Stimulated activated CD4-positive, alpha-beta T cell treated with anti-CD3 and anti-CD28 coated beads, TNF-alpha, amount 100 ng/mL, for 48 hours (primary cell): ENCODE results near the gene RELT.

Experiments
- DNase-seq, 3 donors: peaks; one replicate each; pipeline ENCODE4 v3.0.0-alpha.2; 2020; ENCODE audit warnings: low read depth in 3 of 3

RELT gene

GRCh38 chr11:73404506-73405145 lies 28.4 kb downstream of the RELT start:
- no peak for DNase-seq

- no peak for DNase-seq
Measured at GRCh38 chr11:73405146-73405510, 28.9 kb downstream of the RELT start.

- DNase-seq: no peak
Measured at GRCh38 chr11:73406131-73406530, 29.9 kb downstream of the RELT start.

- DNase-seq: no peak
Measured at GRCh38 chr11:73406619-73407018, 30.4 kb downstream of the RELT start.

- no peak for DNase-seq
Measured at GRCh38 chr11:73409431-73409830, 33.2 kb downstream of the RELT start.

GRCh38 chr11:73410627-73411026 lies 34.4 kb downstream of the RELT start:
- no peak for DNase-seq

- no peak for DNase-seq
Measured at GRCh38 chr11:73411031-73411430, 34.8 kb downstream of the RELT start.

- DNase-seq: no peak
Measured at GRCh38 chr11:73412308-73412707, 36.1 kb downstream of the RELT start.

GRCh38 chr11:73413256-73413655 lies 37.1 kb downstream of the RELT start:
- DNase-seq: no peak

- no peak for DNase-seq
Measured at GRCh38 chr11:73414977-73415651, 38.9 kb downstream of the RELT start.

- DNase-seq: no peak
Measured at GRCh38 chr11:73415854-73416615, 39.8 kb downstream of the RELT start.

- no peak for DNase-seq
Measured at GRCh38 chr11:73416786-73417185, 40.6 kb downstream of the RELT start.

GRCh38 chr11:73420136-73420535 lies 43.9 kb downstream of the RELT start:
- no peak for DNase-seq

- DNase-seq: no peak
Measured at GRCh38 chr11:73422886-73423285, 46.7 kb downstream of the RELT start.

- DNase-seq: no peak
Measured at GRCh38 chr11:73423506-73423905, 47.3 kb downstream of the RELT start.

- no peak for DNase-seq
Measured at GRCh38 chr11:73425108-73425507, 48.9 kb downstream of the RELT start.

- no peak for DNase-seq
Measured at GRCh38 chr11:73426219-73426850, 50.1 kb downstream of the RELT start.

GRCh38 chr11:73428227-73428626 lies 52.0 kb downstream of the RELT start:
- DNase-seq: no peak

GRCh38 chr11:73428699-73429098 lies 52.5 kb downstream of the RELT start:
- DNase-seq: no peak

GRCh38 chr11:73429121-73429750 lies 53.0 kb downstream of the RELT start:
- DNase-seq: no peak

GRCh38 chr11:73430326-73430725 lies 54.1 kb downstream of the RELT start:
- DNase-seq: no peak

- no peak for DNase-seq
Measured at GRCh38 chr11:73431396-73431795, 55.2 kb downstream of the RELT start.
